ENCODE data around the gene C22orf23.

DNA sequence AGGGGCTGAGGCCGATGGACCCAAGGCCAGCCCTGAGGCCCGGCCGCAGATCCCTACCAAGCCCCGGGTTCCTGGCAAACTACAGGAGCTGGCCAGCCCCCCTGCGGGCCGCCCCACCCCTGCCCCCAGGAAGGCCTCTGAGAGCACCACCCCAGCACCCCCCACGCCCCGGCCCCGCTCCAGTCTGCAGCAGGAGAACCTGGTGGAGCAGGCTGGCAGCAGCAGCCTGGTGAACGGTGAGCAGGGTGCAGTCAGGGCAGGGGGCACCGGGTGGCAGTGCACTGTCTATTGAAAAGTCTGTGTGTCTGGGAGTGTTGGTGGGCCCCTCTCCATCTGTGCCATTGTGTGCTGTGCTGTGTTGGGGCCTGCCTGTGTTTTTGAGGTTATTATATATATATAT is 31.2 kb downstream of the C22orf23 start:
- TF ChIP-seq, protein P1, sequence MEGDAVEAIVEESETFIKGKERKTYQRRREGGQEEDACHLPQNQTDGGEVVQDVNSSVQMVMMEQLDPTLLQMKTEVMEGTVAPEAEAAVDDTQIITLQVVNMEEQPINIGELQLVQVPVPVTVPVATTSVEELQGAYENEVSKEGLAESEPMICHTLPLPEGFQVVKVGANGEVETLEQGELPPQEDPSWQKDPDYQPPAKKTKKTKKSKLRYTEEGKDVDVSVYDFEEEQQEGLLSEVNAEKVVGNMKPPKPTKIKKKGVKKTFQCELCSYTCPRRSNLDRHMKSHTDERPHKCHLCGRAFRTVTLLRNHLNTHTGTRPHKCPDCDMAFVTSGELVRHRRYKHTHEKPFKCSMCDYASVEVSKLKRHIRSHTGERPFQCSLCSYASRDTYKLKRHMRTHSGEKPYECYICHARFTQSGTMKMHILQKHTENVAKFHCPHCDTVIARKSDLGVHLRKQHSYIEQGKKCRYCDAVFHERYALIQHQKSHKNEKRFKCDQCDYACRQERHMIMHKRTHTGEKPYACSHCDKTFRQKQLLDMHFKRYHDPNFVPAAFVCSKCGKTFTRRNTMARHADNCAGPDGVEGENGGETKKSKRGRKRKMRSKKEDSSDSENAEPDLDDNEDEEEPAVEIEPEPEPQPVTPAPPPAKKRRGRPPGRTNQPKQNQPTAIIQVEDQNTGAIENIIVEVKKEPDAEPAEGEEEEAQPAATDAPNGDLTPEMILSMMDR (IDR thresholded peaks at IDR 0.05; ENCODE audit: insufficient read depth, low read length, poor library complexity, severe bottlenecking), result no peak
- no peak for TF ChIP-seq EZH2phosphoT487 (conservative IDR thresholded peaks at IDR 0.05; ENCODE audit: low read length)
